GM19468 (cell line): ENCODE results near the gene ENTPD8.

Experiments
- ATAC-seq: cut with Tn5 transposase; IDR thresholded peaks from one replicate; pipeline ENCODE4 v1.9.1; 2021; ENCODE audit warnings: mild to moderate bottlenecking, moderate library complexity, moderate number of reproducible peaks; ENCODE audit not compliant: unreplicated experiment; ENCODE audit errors: extremely low read depth

ENTPD8 gene

GRCh38 chr9:137449931-137450538, 8.9 kb upstream of the ENTPD8 start:
- ATAC-seq: no peak

DNA sequence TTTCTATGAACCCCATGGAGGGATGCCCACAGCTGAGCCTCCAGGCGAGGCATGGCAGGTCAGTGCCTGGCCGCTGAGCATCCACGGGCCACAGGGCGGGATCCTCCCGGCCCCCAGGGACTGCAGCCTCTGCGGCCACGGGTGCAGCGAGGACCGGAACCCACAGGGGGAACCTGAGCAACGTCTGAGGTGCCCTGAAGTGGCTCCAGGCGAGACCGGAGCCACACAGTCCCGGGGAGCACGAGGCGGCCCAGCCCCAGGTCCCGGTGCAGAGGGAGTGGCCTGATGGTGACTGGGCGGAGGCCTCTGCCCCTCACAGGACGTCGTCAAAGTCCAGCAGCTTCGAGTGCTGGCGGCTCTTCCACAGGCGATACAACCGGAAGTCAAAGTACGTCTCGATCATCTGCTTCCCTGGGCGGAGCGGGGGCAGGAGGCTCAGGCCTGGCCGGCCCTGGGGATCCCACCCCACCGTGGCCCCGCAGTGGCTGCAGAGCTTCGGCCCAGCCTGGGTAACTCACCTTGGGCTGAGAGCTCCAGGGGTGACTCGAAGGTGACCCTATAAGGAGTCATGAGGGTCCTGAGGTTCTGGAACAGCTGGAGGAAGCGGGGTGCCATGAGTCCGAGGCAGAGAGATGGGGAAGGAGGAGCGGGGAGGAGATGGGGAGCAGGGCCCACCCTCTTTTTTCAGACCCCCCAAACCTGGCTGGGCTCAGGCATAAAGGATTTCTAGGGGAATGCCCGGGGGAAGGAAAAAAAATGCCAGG, 8.1 kb upstream of the ENTPD8 start:
- ATAC-seq: no peak

DNA sequence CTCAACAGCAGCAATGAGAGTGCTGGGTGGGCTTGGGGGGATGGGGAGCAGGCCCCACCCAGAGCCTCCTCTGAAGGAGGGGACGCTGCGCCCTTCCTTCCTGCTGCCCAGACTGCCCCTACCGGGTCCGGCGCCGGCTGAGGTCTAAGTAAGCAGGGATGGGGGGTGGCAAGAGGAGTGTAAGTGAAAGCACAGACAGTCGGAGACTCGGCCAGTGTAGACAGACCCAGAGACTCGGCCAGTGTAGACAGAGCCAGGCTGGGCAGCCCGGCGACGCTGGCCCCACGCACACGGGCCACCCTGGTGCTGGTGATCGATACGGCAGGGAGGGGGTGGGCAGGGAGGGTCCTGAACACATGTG, 7.4 kb upstream of the ENTPD8 start:
- ATAC-seq: no peak

DNA sequence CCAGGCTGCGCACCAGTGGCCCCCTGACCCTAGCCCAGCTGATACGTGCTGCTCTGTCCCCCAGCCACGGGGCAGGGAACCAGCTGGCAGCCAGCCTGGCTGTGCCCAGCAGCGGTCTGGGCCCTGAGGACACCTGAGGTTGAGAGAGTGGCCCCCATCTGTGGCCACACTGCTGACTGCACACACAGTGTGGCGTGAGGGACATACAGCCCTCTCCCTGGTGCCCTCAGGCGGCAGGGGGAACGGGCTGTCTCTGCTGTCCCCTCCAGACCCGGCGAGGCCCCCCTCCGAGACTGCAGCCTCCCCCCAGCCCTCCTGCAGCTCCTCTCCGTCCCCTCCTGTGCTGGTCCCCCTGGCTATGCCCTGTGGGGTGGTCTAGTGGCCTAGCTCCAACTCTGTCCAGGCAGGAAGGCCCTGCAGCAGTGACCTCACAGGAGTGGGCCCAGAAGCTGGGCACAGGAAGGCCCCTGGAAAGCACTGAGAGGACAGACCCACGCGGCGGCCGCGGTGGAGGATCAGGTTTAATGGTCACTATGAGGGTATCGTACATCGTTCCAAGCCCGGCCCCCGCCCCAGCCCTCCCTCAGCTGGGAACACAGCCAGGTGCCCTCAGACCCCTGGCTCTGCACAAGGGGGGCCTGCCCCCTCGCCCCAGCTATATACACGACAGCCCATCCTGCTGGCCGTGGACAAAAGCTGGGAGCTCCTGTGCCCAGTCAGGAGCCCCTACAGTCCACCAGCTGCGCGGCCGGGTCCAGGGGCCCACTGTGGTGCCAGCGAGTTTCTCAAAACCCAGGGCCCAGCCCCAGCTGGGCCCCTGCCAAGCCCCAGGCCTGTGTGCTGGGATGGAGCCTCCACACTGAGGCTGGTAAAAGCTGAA, 6.8 kb upstream of the ENTPD8 start:
- ATAC-seq: no peak

GRCh38 chr9:137446851-137447471, 5.8 kb upstream of the ENTPD8 start:
- no peak for ATAC-seq

GRCh38 chr9:137445930-137446431, 4.8 kb upstream of the ENTPD8 start:
- no peak for ATAC-seq

- ATAC-seq: no peak
Measured at GRCh38 chr9:137445275-137445807, 4.2 kb upstream of the ENTPD8 start.

GRCh38 chr9:137444106-137444790, 3.1 kb upstream of the ENTPD8 start:
- no peak for ATAC-seq

GRCh38 chr9:137441935-137442321, 771 bp upstream of the ENTPD8 start:
- ATAC-seq: no peak

DNA sequence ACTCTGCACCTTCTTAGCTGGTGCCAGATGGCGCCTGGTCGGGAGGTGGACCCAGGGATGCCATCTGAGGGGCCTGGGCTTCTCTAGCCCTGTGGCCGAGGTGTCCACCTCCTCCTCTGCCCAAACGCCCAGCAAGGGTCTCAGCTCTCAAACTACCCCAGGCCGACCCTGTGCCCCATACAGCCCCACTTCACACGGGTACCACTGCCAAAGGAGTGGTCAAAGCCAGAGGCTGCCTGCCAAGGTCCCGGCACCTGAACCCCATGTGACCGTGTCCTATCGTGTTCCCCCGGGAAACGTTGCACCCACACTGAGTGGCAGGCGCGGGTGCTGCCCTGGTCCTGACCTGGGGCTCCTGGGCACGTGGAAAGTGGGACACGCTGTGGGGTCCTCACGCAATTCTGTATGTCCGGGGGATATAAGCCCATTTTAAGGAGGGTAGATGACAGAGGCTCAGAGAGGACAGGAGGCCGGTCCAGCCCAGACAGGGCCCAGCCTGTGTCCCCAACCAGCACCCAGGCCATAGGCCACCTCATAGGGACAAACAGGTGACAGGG, 1.9 kb downstream of the ENTPD8 start:
- ATAC-seq: no peak

DNA sequence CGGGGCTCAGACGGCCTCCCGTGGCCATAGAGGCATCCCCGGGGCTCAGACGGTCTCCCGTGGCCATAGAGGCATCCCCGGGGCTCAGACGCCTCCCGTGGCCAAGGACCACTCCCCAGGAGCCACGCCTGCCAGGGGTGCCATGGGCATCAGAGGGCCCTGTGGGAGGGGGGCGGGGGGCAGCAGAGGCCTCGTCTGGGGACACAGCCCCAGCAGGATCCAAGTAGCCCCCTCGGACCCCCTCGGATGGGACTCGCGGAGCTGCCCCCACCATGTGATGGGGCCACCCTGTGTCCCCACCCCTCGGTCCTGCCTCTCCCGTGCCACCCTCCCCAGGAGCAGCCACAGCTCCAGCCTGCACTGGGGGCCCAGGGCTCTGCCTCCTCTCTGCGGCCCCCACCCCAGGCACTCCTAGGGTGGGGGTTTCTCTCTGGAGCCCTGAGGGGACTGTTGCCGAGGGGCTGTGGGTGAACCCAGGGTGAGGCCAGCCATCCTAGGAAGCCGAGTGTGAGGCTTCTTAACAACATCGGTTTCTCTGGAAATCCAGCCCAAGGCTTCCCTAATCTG, 2.5 kb downstream of the ENTPD8 start:
- no peak for ATAC-seq

- no peak for ATAC-seq
Measured at GRCh38 chr9:137437691-137438590, 3.2 kb downstream of the ENTPD8 start.

GRCh38 chr9:137436761-137437600, 4.2 kb downstream of the ENTPD8 start:
- no peak for ATAC-seq

- ATAC-seq: no peak
Measured at GRCh38 chr9:137435980-137436760, 5.0 kb downstream of the ENTPD8 start.

DNA sequence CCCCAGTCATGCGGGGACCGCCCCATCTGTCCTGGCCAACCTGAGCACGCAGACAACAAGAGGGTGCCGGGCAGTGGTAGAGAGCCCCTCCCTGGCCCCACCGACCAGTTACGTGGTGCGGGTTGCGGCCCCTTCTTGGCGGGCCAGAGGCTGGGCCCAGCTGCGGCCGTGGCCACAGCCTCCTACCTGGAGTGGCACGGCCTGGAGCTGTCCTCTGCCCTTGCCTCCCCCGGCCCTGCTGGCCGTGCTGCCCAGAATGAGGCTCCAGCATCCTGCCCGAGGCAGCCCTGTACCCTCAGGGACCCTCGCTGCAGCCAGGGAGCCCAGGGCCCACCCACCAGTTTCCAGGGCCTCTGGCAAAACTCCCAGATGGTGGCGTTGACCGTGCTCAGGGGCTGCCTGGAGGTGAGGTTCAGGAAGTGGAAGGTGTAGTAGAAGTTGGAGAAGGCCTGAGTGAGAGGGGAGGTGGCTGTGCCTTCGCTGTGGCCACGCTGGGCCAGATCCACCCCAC, 5.7 kb downstream of the ENTPD8 start:
- ATAC-seq: no peak
